ENCODE data around the gene TSR3.

- TF ChIP-seq POLR2A (IDR thresholded peaks at IDR 0.05) (no peak), CTCF (IDR thresholded peaks at IDR 0.05) (no peak)
Measured at GRCh38 chr16:1372292-1372950, 20.7 kb upstream of the TSR3 start.
